HUES64 (cell line): Measurements from ENCODE around the gene UNC5B.
A peak's percentile ranks its signal among the peaks of the same experiment; 100 is the strongest.

Source experiments
- H3K27ac ChIP-seq: 2 replicates; pipeline ENCODE4 v1.7.0; 2013; ENCODE audit warnings: low read depth, low read length, inconsistent platforms
- H3K27me3 ChIP-seq: 2 replicates; pipeline ENCODE4 v1.6.1; 2013; ENCODE audit warnings: mild to moderate bottlenecking, low read length; ENCODE audit not compliant: insufficient read depth
- H3K36me3 ChIP-seq: 2 replicates; pipeline ENCODE4 v1.6.1; 2013; ENCODE audit warnings: mild to moderate bottlenecking, low read length; ENCODE audit not compliant: insufficient read depth
- H3K4me1 ChIP-seq: 2 replicates; pipeline ENCODE4 v1.6.1; 2013; ENCODE audit warnings: mild to moderate bottlenecking, low read length, moderate library complexity; ENCODE audit not compliant: insufficient read depth
- H3K4me3 ChIP-seq: 2 replicates; pipeline ENCODE4 v1.5.1; 2013; ENCODE audit warnings: mild to moderate bottlenecking, low read length, moderate library complexity
- H3K9ac ChIP-seq: 2 replicates; pipeline ENCODE4 v1.6.1; 2013; ENCODE audit warnings: mild to moderate bottlenecking, low read depth, low read length
- H3K9me3 ChIP-seq: 2 replicates; pipeline ENCODE4 v1.6.1; 2013; ENCODE audit warnings: low read depth, low read length; ENCODE audit not compliant: insufficient read depth
- WGBS: fragments of 150-250, 120-280 bp; methylation state at CpG from one replicate; pipeline ENCODE4 v1.1.7; 2013; ENCODE audit warnings: missing lambda C conversion rate; 5-methylcytosine and 5-hydroxymethylcytosine counted together

The UNC5B gene

DNA sequence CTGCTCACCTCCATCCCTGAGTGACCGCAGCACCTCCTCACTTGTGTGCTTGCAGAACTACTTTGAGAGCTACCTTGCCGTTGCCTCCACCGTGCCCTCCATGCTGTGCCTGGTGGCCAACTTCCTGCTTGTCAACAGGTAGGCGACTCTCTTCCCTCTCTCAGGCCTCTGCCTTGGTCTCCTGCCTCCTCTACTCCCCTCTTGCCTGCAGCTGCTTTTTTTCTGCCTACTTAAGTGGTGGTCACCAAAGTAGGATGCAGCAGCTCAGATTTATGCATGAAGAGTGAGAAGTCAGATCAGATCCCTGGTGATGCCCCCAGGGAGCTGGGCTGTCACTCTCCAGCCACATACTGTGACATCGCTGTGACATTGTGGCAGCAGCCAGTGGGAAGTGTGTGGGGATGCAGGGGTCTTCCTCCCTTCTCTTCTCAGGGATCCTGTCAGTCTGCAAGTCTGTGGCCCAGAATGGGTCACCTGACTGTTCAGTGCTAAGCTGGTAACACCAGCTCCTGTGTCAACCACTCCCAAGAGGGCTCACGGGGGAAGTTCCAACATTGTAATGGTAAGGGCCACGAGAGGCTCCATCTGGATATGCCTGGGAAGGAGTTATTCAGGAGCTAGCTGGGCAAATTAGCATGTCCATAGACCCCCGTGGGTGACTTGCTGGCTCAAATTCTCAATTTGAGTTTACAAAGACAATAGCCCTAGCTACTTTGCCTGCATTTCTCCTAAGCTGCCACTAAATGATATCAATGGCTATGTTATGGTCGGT, 132.0 kb downstream of the UNC5B start:
- Histone ChIP-seq H3K9me3 (no peaks in the 10 kb centered on the region), H3K36me3 (no peaks in the 10 kb centered on the region), H3K4me3 (no peak overlapping the region; the same call in 1 of the 2 replicates), H3K9ac (peak overlapping the region; percentile 23), H3K4me1 (peaks cover 23% of the 10 kb centered on the region), H3K27me3 (no peaks in the 10 kb centered on the region), H3K27ac (peak overlapping the region; percentile 91)
- WGBS: 39% methylated on average over 9 of the region's 9 CpGs

GRCh38 chr10:71344993-71345480, 132.7 kb downstream of the UNC5B start:
- H3K36me3 ChIP-seq: no peaks in the 10 kb centered on the region
- H3K4me3 ChIP-seq: no peak overlapping the region; the same call in 1 of the 2 replicates
- H3K4me1 ChIP-seq: peaks cover 23% of the 10 kb centered on the region
- WGBS: 65% methylated on average over 3 of the region's 3 CpGs
- H3K9ac ChIP-seq: peak overlapping the region; percentile 23; the same call in 1 of the 2 replicates
- H3K27me3 ChIP-seq: no peaks in the 10 kb centered on the region
- H3K9me3 ChIP-seq: no peaks in the 10 kb centered on the region
- peak overlapping the region; percentile 91 for H3K27ac ChIP-seq

DNA sequence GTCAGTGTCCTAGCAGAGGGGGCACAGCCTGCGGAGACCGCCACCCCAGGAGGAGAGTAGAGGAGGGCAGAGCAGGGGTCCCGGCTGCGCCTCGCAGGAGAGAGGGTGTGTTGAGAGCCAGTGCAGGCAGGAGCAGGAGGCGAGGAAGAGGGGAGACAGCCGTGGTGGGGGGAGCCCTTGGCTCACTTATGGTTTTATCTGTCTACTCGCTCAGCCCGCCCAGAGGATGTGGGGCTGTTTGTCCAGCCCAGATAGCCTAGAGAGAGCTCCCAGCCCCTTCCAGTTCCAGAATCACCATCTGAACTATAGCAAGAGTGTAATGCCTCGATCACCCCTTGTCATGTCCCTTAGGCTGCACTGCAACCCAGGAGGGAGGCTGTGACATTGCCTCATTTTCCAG, 133.3 kb downstream of the UNC5B start:
- Histone ChIP-seq H3K27ac (peak overlapping the region; percentile 91; the same call in 1 of the 2 replicates), H3K9ac (no peak overlapping the region), H3K27me3 (no peaks in the 10 kb centered on the region), H3K9me3 (no peaks in the 10 kb centered on the region), H3K4me3 (no peak overlapping the region), H3K4me1 (peaks cover 23% of the 10 kb centered on the region), H3K36me3 (no peaks in the 10 kb centered on the region)
- 91% methylated on average over 10 of the region's 10 CpGs for WGBS

DNA sequence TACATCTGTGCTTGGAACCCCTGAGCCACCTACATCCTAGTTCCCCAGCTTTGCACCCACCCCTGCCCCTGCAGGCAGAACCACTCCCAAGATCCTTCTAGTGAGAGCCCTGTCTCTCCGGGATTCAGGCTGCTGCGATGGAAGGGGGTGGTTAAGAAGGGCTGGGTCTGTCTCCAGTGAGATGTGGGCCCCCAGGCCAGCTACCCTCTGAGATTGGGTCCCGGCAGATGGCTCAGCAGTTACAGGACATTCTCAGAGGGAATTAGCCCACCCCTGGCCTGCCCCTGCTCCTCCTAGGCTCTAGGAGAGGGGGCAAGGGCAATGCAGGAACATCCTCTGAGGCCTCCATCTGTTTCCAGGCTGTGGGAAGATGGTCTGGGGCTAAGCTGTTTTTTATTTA, 134.4 kb downstream of the UNC5B start:
- Histone ChIP-seq H3K4me1 (peaks cover 23% of the 10 kb centered on the region), H3K9me3 (no peaks in the 10 kb centered on the region)
- 83% methylated on average over 3 of the region's 3 CpGs for WGBS

GRCh38 chr10:71347587-71348395, 135.4 kb downstream of the UNC5B start:
- Histone ChIP-seq H3K9ac (no peak overlapping the region), H3K9me3 (no peaks in the 10 kb centered on the region), H3K4me3 (no peak overlapping the region), H3K36me3 (no peaks in the 10 kb centered on the region; the same call in 1 of the 2 replicates), H3K27me3 (no peaks in the 10 kb centered on the region), H3K27ac (no peak overlapping the region), H3K4me1 (peaks cover 23% of the 10 kb centered on the region)
- 89% methylated on average over 14 of the region's 14 CpGs for WGBS

More for the DNA sequence above, 134.4 kb downstream of the UNC5B start:
- Histone ChIP-seq H3K4me3 (no peak overlapping the region), H3K36me3 (no peaks in the 10 kb centered on the region), H3K27ac (no peak overlapping the region), H3K9ac (no peak overlapping the region), H3K27me3 (no peaks in the 10 kb centered on the region)

GRCh38 chr10:71348850-71349249, 136.5 kb downstream of the UNC5B start:
- H3K27me3 ChIP-seq: no peaks in the 10 kb centered on the region
- no peak overlapping the region for H3K4me3 ChIP-seq
- no peaks in the 10 kb centered on the region for H3K9me3 ChIP-seq
- no peak overlapping the region for H3K9ac ChIP-seq
- H3K4me1 ChIP-seq: peaks cover 16% of the 10 kb centered on the region
- H3K27ac ChIP-seq: no peak overlapping the region
- 100% methylated on average over 1 of the region's 1 CpG for WGBS
- H3K36me3 ChIP-seq: no peaks in the 10 kb centered on the region; the same call in 1 of the 2 replicates

DNA sequence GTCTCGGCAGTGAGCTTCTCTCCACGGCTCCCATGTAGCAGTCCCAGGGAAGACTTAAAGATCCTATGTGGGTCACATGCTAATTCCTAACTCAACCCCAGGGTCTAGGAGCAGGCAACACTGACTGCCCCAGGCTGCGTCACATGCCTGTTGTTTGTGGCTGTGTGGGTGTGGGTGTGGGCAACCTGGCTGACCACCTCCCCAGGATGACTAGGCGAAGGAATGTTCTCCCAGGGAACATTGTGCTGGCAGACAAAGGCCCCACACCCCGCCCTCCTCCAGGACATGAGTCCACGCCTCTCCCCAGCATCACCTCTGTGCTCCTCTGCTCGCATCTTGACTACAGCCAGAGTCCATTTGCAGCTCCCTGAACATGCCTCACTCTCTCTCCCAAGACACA, 137.0 kb downstream of the UNC5B start:
- no peaks in the 10 kb centered on the region for H3K27me3 ChIP-seq
- 84% methylated on average over 7 of the region's 7 CpGs for WGBS
- no peak overlapping the region for H3K9ac ChIP-seq
- no peaks in the 10 kb centered on the region; the same call in 1 of the 2 replicates for H3K36me3 ChIP-seq
- H3K4me1 ChIP-seq: peaks cover 11% of the 10 kb centered on the region
- no peak overlapping the region for H3K27ac ChIP-seq
- H3K4me3 ChIP-seq: no peak overlapping the region
- no peaks in the 10 kb centered on the region for H3K9me3 ChIP-seq

DNA sequence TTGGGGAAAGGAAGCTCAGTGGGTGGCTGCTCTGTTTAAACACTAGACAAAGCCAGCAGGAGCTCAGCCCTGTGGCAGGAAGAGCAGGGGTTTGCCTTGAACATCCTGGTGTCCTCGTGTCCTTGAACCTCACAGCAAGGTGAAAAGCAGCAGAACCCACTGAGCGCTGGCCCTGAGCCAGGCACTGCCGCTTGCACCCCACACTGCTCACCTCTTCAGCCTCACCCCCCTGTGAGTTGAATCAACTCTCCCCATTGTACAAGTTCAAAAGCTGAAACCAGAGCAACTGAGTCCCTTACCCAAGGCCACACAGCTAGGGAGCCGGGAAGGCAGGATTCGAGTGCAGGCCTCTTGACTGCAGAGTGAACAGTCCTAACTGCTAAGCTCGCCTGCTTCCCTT, 138.7 kb downstream of the UNC5B start:
- Histone ChIP-seq H3K36me3 (peaks cover under 1% of the 10 kb centered on the region; the same call in 1 of the 2 replicates), H3K9ac (no peak overlapping the region), H3K9me3 (no peaks in the 10 kb centered on the region), H3K4me3 (no peak overlapping the region), H3K27me3 (no peaks in the 10 kb centered on the region), H3K4me1 (no peaks in the 10 kb centered on the region), H3K27ac (no peak overlapping the region)
- 87% methylated on average over 6 of the region's 6 CpGs for WGBS

GRCh38 chr10:71351628-71352319, 139.4 kb downstream of the UNC5B start:
- Histone ChIP-seq H3K9ac (no peak overlapping the region), H3K9me3 (no peaks in the 10 kb centered on the region), H3K27me3 (no peaks in the 10 kb centered on the region), H3K27ac (no peak overlapping the region), H3K4me3 (no peak overlapping the region), H3K36me3 (peaks cover 5% of the 10 kb centered on the region; the same call in 1 of the 2 replicates), H3K4me1 (no peaks in the 10 kb centered on the region)
- 96% methylated on average over 14 of the region's 14 CpGs for WGBS
